ENCODE results near the gene KERA. TPM values are rescaled to one million over a fixed set of nuclear protein-coding genes. Genes with fewer than 3 reads are reported as not detected.
"Not testable (repeated sequence)": the region's sequence is repeated elsewhere in the genome, so short reads cannot be mapped to it uniquely, and the experiment has no call there.

Gene KERA
- not detected for polyA plus RNA-seq (2012; ENCODE audit: insufficient read depth, insufficient read length)

- no peak within 1 kb of the TSS for H3K4me3 ChIP-seq (ENCODE audit: low read length)
- DNase-seq (ENCODE audit: low read depth, low spot score): no peak
Observed at GRCh38 chr12:91057368-91058165, at the start of gene KERA. Gene KERA (minus strand): TSS chr12:91058024. CDS start chr12:91056281, 1,743 bp downstream.

- no peak overlapping the region for H3K4me3 ChIP-seq (ENCODE audit: low read length)
- DNase-seq (ENCODE audit: low read depth, low spot score): no peak
Observed at GRCh38 chr12:91106283-91106682, 48.5 kb upstream of the KERA start.

- no peak for DNase-seq (ENCODE audit: low read depth, low spot score)
- H3K4me3 ChIP-seq (ENCODE audit: low read length): no peak overlapping the region
Observed at GRCh38 chr12:91105807-91106206, 48.0 kb upstream of the KERA start.

GRCh38 chr12:91104812-91105466, 47.1 kb upstream of the KERA start:
- no peak for DNase-seq (ENCODE audit: low read depth, low spot score)
- no peak overlapping the region for H3K4me3 ChIP-seq (ENCODE audit: low read length)

- DNase-seq (ENCODE audit: low read depth, low spot score): no peak
- H3K4me3 ChIP-seq (ENCODE audit: low read length): no peak overlapping the region
Observed at GRCh38 chr12:91103624-91104023, 45.8 kb upstream of the KERA start.

- no peak overlapping the region for H3K4me3 ChIP-seq (ENCODE audit: low read length)
- no peak for DNase-seq (ENCODE audit: low read depth, low spot score)
Observed at GRCh38 chr12:91103101-91103500, 45.3 kb upstream of the KERA start.

GRCh38 chr12:91100906-91101305, 43.1 kb upstream of the KERA start:
- no peak for DNase-seq (ENCODE audit: low read depth, low spot score)
- no peak overlapping the region for H3K4me3 ChIP-seq (ENCODE audit: low read length)

GRCh38 chr12:91099836-91100235, 42.0 kb upstream of the KERA start:
- no peak overlapping the region for H3K4me3 ChIP-seq (ENCODE audit: low read length)
- DNase-seq (ENCODE audit: low read depth, low spot score): no peak

GRCh38 chr12:91099341-91099740, 41.5 kb upstream of the KERA start:
- no peak overlapping the region for H3K4me3 ChIP-seq (ENCODE audit: low read length)
- no peak for DNase-seq (ENCODE audit: low read depth, low spot score)

GRCh38 chr12:91098941-91099340, 41.1 kb upstream of the KERA start:
- no peak for DNase-seq (ENCODE audit: low read depth, low spot score)
- H3K4me3 ChIP-seq (ENCODE audit: low read length): no peak overlapping the region

- H3K4me3 ChIP-seq (ENCODE audit: low read length): no peak overlapping the region
- no peak for DNase-seq (ENCODE audit: low read depth, low spot score)
Observed at GRCh38 chr12:91098461-91098860, 40.6 kb upstream of the KERA start.

- no peak for DNase-seq (ENCODE audit: low read depth, low spot score)
- H3K4me3 ChIP-seq (ENCODE audit: low read length): no peak overlapping the region
Observed at GRCh38 chr12:91094957-91095356, 37.1 kb upstream of the KERA start.

- no peak for DNase-seq (ENCODE audit: low read depth, low spot score)
- no peak overlapping the region for H3K4me3 ChIP-seq (ENCODE audit: low read length)
Observed at GRCh38 chr12:91094032-91094662, 36.3 kb upstream of the KERA start.

- no peak overlapping the region for H3K4me3 ChIP-seq (ENCODE audit: low read length)
- no peak for DNase-seq (ENCODE audit: low read depth, low spot score)
Observed at GRCh38 chr12:91093341-91093740, 35.5 kb upstream of the KERA start.

GRCh38 chr12:91091916-91092715, 34.3 kb upstream of the KERA start:
- no peak overlapping the region for H3K4me3 ChIP-seq (ENCODE audit: low read length)
- DNase-seq (ENCODE audit: low read depth, low spot score): no peak

GRCh38 chr12:91089953-91090352, 32.1 kb upstream of the KERA start:
- H3K4me3 ChIP-seq (ENCODE audit: low read length); DNase-seq (ENCODE audit: low read depth, low spot score): not testable (repeated sequence)

- no peak overlapping the region for H3K4me3 ChIP-seq (ENCODE audit: low read length)
- no peak for DNase-seq (ENCODE audit: low read depth, low spot score)
Observed at GRCh38 chr12:91080041-91080440, 22.2 kb upstream of the KERA start.

- no peak for DNase-seq (ENCODE audit: low read depth, low spot score)
- no peak overlapping the region for H3K4me3 ChIP-seq (ENCODE audit: low read length)
Observed at GRCh38 chr12:91078501-91078900, 20.7 kb upstream of the KERA start.

- no peak for DNase-seq (ENCODE audit: low read depth, low spot score)
- H3K4me3 ChIP-seq (ENCODE audit: low read length): no peak overlapping the region
Observed at GRCh38 chr12:91077228-91077954, 19.6 kb upstream of the KERA start.

All from Jurkat, Clone E6-1 (cell line).